Endothelial cell (in vitro differentiated cells): ENCODE measurements around the gene ILF3. TPM values are rescaled to one million over a fixed set of nuclear protein-coding genes. Genes with fewer than 3 reads are reported as not detected.

Experiments
- DNase-seq: peaks from one replicate; pipeline ENCODE4 v3.0.0; 2021; ENCODE audit warnings: low spot score
- H3K27ac Mint-ChIP-seq: one replicate; pipeline ENCODE4 v1.8.0; 2021; ENCODE audit warnings: mixed read lengths, inconsistent platforms; ENCODE audit not compliant: unreplicated experiment
- H3K27me3 Mint-ChIP-seq: one replicate; pipeline ENCODE4 v1.8.0; 2021; ENCODE audit warnings: mild to moderate bottlenecking, moderate library complexity, mixed read lengths, inconsistent platforms; ENCODE audit not compliant: unreplicated experiment
- H3K36me3 Mint-ChIP-seq: one replicate; pipeline ENCODE4 v1.8.0; 2021; ENCODE audit warnings: mild to moderate bottlenecking, low read depth, mixed read lengths, inconsistent platforms; ENCODE audit not compliant: unreplicated experiment
- H3K4me1 Mint-ChIP-seq: one replicate; pipeline ENCODE4 v1.8.0; 2021; ENCODE audit warnings: mild to moderate bottlenecking, mixed read lengths, inconsistent platforms; ENCODE audit not compliant: unreplicated experiment
- H3K4me3 Mint-ChIP-seq: one replicate; pipeline ENCODE4 v1.8.0; 2021; ENCODE audit warnings: mild to moderate bottlenecking, mixed read lengths, inconsistent platforms; ENCODE audit not compliant: unreplicated experiment
- H3K9me3 Mint-ChIP-seq: one replicate; pipeline ENCODE4 v1.8.0; 2021; ENCODE audit warnings: mixed read lengths, inconsistent platforms; ENCODE audit not compliant: unreplicated experiment
- long read RNA-seq: library from polyadenylated mRNA; unstranded; transcript quantifications from one replicate; pipeline ENCODE4 v2.0.0, GENCODE V29; 2020; ENCODE audit not compliant: unreplicated experiment
- total RNA-seq: library from RNA; stranded (reverse); fragmentation: NEBNext Ultra II Directional; extraction: Animal tissue kit (Norgen Biotek cat#: 25700); gene quantifications from one replicate; pipeline ENCODE4 v1.2.1, GENCODE V29; 2021; ENCODE audit not compliant: unreplicated experiment
- TF ChIP-seq, protein P1 (sequence below): fragments of 200-600 bp; sonication (generic); IDR thresholded peaks from one replicate; pipeline ENCODE4 v1.5.0; 2021; ENCODE audit warnings: antibody characterized with exemption; ENCODE audit not compliant: unreplicated experiment

ILF3 gene
- total RNA-seq = 330 TPM
- long read RNA-seq, full-length matches to known transcripts = 4 of 68 reads
- long read RNA-seq, partial matches to known transcripts = 39 of 68 reads
- long read RNA-seq, other reads (novel, unspliced or antisense) = 25 of 68 reads

DNA sequence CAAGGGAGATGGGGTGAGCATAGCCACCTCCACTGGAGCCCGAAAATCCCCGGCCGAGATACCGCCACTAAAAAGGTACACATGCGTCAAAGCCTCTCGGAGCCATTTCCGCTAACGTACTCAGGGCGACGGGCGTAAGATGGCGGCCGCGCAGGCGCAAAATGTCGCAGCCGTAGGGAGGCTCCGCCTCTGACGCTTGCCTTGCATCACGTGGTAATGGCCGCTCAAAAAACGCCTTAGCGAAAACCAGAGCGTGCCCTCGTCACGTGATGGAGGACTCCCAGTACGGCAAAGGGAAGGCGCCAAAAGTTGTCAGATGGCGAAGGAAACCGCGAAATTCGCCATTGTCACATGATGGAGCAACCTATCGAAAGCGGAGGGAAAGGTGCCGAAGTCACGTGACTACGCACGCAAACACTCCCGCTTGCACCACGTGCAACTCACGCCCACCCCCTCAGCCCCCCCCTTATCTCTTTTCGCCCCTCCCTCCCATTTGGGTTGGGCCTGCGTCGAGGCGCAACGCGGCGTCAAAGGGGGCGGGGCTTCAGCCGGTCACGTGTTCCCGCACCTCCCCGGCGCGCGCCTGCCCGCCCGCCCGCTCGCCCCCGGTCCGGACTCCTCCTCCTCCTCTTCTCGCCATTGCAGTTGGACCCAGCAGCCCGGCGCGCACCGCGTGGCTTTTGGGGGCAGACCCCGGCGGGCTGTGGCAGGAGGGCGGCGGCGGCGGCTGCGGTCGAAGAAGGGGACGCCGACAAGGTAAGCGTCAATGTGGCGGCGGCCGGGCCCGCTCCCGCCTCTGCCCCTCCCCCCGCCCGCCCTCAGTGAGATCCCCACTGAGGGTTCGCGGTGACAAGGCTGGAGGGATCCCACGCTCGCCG, at the start of gene ILF3:
TSS of gene ILF3 (plus strand) at position 615 of the 878 bp plus-strand sequence. CDS start 16,260 bp downstream, outside the sequence.
- TF ChIP-seq, protein P1, sequence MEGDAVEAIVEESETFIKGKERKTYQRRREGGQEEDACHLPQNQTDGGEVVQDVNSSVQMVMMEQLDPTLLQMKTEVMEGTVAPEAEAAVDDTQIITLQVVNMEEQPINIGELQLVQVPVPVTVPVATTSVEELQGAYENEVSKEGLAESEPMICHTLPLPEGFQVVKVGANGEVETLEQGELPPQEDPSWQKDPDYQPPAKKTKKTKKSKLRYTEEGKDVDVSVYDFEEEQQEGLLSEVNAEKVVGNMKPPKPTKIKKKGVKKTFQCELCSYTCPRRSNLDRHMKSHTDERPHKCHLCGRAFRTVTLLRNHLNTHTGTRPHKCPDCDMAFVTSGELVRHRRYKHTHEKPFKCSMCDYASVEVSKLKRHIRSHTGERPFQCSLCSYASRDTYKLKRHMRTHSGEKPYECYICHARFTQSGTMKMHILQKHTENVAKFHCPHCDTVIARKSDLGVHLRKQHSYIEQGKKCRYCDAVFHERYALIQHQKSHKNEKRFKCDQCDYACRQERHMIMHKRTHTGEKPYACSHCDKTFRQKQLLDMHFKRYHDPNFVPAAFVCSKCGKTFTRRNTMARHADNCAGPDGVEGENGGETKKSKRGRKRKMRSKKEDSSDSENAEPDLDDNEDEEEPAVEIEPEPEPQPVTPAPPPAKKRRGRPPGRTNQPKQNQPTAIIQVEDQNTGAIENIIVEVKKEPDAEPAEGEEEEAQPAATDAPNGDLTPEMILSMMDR = no peak
- Mint-ChIP-seq H3K27ac (peak within 1 kb of the TSS; percentile 97), H3K4me3 (peak within 1 kb of the TSS; percentile 98), H3K36me3 (peaks cover 5% of the 10 kb centered on the region), H3K4me1 (peaks cover 24% of the 10 kb centered on the region), H3K9me3 (no peaks in the 10 kb centered on the region), H3K27me3 (peaks cover 15% of the 10 kb centered on the region)
- peak; percentile 98 for DNase-seq

DNA sequence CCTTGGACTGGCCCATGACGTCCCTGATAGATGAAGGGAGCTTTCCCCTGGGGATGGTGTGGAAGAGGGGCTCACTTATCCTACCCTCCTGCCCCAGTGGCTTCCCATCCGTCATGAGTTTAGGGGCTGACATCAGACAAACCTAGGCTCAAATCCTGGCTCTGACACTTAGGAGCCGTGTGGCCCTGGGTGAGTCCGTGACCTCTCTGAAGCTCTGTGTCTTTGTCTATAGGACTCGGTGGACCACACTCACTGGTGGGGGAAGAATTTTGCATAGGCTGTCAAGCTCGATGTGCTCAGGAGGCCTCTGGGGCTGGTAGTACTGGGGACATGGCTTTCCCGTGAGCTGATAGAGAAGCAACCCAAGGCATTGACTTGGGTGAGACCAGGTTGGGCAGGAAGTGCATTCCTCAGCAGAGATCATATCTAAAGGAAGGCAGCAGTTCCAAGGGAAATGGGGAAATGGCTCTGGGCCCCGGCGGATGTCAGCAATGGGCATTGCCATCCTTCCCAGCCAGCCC, 49.6 kb upstream of the ILF3 start:
- Mint-ChIP-seq H3K4me3 (peak overlapping the region; percentile 95), H3K36me3 (peaks cover 5% of the 10 kb centered on the region), H3K4me1 (peaks cover 19% of the 10 kb centered on the region), H3K9me3 (no peaks in the 10 kb centered on the region), H3K27me3 (peaks cover 1% of the 10 kb centered on the region), H3K27ac (peak overlapping the region; percentile 93)
- TF ChIP-seq, protein P1 = no peak
- DNase-seq = peak; percentile 22

DNA sequence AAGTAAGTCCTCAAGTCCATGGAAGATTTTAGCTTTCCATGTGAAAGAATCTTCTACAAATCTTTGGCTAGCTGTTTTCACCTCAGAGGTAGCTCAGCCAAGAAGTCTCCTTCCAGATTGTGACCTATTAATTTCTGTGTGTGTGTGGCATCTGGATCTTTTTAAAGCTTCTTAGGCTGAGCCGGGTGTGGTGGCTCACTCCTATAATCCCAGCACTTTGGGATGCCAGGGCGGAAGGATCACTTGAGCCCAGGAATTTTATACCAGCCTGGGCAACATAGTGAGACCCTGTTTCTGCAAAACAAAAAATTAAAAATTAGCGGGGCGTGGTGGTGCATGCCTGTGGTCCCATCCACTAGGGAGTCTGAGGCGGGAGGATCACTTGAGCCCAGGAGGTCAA, 42.2 kb upstream of the ILF3 start:
- no peak for DNase-seq
- Mint-ChIP-seq H3K9me3 (no peaks in the 10 kb centered on the region), H3K4me1 (peaks cover 2% of the 10 kb centered on the region), H3K27me3 (peaks cover 2% of the 10 kb centered on the region), H3K36me3 (peaks cover 4% of the 10 kb centered on the region), H3K27ac (no peak overlapping the region), H3K4me3 (no peak overlapping the region)
- TF ChIP-seq, protein P1 = no peak

DNA sequence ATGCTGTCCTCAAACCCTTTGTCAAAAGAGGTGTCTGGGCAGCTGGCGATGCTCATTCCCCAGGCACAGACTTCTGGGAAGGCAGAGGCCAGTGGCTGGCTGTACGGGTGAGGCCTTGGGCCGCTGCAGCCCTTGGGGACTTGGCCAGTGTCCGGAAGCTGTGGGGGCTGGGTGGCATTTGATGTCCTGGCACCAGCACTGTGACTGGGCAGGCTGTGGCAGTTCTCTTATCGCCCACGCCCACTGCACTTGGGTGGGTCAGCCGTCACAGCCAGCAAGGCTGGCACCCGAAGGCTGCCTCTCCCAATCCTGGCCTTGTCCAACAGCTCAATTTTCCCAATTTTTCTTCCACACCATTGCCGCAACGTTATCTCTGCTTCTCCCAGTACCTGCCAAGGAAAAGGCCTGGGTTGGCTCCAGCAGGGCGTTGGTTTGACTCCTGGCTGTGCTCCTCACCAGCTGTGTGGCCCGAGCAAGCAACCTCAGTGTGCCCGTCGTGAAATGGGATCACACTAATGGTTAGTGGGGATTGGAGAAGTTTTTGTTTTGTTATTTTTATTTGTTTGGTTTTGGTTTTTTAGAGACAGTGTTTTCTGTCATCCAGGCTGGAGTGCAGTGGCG, 41.5 kb upstream of the ILF3 start:
- TF ChIP-seq, protein P1 = no peak
- Mint-ChIP-seq H3K9me3 (no peaks in the 10 kb centered on the region), H3K36me3 (peaks cover 7% of the 10 kb centered on the region), H3K4me1 (peaks cover 2% of the 10 kb centered on the region), H3K4me3 (no peak overlapping the region), H3K27me3 (peaks cover 2% of the 10 kb centered on the region), H3K27ac (no peak overlapping the region)
- DNase-seq = no peak
